Measurements from ENCODE around the gene RPRD1A. TPM values are rescaled to one million over a fixed set of nuclear protein-coding genes. Genes with fewer than 3 reads are reported as not detected.

RPRD1A gene
- total RNA-seq, 1 donor from 2014 or later: 44.7 TPM

DNA sequence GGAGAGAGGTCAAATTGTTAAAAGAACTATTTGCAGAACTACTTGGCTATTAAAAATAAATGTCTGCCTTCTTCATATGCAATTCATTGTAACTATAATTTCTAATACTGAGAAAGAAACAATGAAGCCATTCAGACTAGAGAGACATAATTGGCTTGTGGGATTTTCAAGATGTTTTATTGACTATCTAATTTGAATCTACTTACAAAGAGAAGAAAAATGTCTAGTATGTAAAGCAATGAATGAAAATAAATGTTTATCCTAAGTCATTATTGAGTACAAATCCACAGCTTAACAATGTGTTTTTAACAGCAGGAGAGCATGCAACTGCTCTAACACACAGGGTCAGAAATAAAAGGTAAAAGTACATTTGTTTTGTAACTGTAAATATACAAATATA, 75.7 kb downstream of the RPRD1A start:
- no peaks in the 10 kb centered on the region for H3K36me3 ChIP-seq
- TF ChIP-seq, protein P1, sequence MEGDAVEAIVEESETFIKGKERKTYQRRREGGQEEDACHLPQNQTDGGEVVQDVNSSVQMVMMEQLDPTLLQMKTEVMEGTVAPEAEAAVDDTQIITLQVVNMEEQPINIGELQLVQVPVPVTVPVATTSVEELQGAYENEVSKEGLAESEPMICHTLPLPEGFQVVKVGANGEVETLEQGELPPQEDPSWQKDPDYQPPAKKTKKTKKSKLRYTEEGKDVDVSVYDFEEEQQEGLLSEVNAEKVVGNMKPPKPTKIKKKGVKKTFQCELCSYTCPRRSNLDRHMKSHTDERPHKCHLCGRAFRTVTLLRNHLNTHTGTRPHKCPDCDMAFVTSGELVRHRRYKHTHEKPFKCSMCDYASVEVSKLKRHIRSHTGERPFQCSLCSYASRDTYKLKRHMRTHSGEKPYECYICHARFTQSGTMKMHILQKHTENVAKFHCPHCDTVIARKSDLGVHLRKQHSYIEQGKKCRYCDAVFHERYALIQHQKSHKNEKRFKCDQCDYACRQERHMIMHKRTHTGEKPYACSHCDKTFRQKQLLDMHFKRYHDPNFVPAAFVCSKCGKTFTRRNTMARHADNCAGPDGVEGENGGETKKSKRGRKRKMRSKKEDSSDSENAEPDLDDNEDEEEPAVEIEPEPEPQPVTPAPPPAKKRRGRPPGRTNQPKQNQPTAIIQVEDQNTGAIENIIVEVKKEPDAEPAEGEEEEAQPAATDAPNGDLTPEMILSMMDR (IDR thresholded peaks at IDR 0.05): no peak
- no peak for TF ChIP-seq POLR2A (IDR thresholded peaks at IDR 0.05)
- TF ChIP-seq POLR2AphosphoS5 (IDR thresholded peaks at IDR 0.05; ENCODE audit: insufficient read depth in 1 of 2, low read depth in 1 of 2): no peak
- no peak for DNase-seq (ENCODE audit: extremely low spot score in 2 of 2)
- intact Hi-C loops (cut with DNase I): no loop called here
- no peak overlapping the region for H3K4me3 ChIP-seq
- H3K27me3 ChIP-seq: no peaks in the 10 kb centered on the region
- no peaks in the 10 kb centered on the region for H3K9me3 ChIP-seq
- no peak overlapping the region for H3K27ac ChIP-seq
- H3K4me1 ChIP-seq: no peaks in the 10 kb centered on the region

DNA sequence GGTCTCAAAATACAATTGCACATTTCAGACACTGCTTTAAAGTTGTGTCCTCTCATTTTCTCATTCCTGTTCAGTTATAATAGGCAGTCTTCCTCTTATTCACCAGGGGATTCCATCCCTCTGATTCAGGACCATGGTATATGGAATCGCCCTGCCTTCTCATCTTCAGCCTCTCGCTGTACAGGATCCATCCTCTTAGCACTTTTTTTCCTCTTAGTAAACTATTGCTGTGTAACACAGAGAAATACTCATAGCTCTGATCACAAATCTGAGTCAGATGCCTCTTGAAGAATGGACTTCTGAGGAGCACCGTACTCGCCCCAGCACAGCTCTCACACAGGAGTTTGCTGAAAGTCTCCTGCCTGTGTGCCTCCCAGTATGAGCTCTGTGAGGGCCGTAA, 83.5 kb downstream of the RPRD1A start:
- no peak overlapping the region for H3K27ac ChIP-seq
- no peaks in the 10 kb centered on the region for H3K4me1 ChIP-seq
- TF ChIP-seq POLR2A (IDR thresholded peaks at IDR 0.05): no peak
- TF ChIP-seq, protein P1 (IDR thresholded peaks at IDR 0.05): no peak
- TF ChIP-seq POLR2AphosphoS5 (IDR thresholded peaks at IDR 0.05; ENCODE audit: insufficient read depth in 1 of 2, low read depth in 1 of 2): no peak
- DNase-seq (ENCODE audit: extremely low spot score in 2 of 2): no peak
- no peaks in the 10 kb centered on the region for H3K9me3 ChIP-seq
- H3K36me3 ChIP-seq: peaks cover 0 to 26% of the 10 kb centered on the region in 2 donors
- H3K4me3 ChIP-seq: no peak overlapping the region
- no peaks in the 10 kb centered on the region for H3K27me3 ChIP-seq
- intact Hi-C loops (cut with DNase I): no loop called here

DNA sequence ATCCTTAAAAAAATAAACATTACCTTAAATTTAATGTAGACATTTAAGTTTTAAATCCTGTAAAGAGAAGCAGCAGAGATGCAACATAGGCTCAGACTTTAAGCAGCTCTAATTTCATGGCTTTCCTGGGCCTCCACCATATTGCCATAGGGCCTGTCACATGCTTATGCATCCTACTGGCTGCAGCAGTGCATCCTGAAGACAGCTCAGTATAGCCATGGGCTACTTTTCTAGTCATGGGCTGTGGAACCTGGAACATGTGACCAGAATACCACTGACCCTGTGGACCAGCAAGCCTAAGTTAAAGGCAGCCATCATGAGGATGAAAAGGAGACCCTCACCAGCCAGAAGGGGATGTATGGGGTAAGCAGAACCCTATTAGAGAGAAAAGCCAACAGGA, 84.2 kb downstream of the RPRD1A start:
- no peak overlapping the region for H3K4me3 ChIP-seq
- H3K4me1 ChIP-seq: no peaks in the 10 kb centered on the region
- no peaks in the 10 kb centered on the region for H3K9me3 ChIP-seq
- TF ChIP-seq, protein P1 (IDR thresholded peaks at IDR 0.05): no peak
- no peak for TF ChIP-seq POLR2AphosphoS5 (IDR thresholded peaks at IDR 0.05; ENCODE audit: insufficient read depth in 1 of 2, low read depth in 1 of 2)
- no peak for TF ChIP-seq POLR2A (IDR thresholded peaks at IDR 0.05)
- intact Hi-C loops (cut with DNase I): no loop called here
- no peaks in the 10 kb centered on the region for H3K27me3 ChIP-seq
- DNase-seq (ENCODE audit: extremely low spot score in 2 of 2): no peak
- no peak overlapping the region for H3K27ac ChIP-seq
- peaks cover 0 to 33% of the 10 kb centered on the region in 2 donors for H3K36me3 ChIP-seq

DNA sequence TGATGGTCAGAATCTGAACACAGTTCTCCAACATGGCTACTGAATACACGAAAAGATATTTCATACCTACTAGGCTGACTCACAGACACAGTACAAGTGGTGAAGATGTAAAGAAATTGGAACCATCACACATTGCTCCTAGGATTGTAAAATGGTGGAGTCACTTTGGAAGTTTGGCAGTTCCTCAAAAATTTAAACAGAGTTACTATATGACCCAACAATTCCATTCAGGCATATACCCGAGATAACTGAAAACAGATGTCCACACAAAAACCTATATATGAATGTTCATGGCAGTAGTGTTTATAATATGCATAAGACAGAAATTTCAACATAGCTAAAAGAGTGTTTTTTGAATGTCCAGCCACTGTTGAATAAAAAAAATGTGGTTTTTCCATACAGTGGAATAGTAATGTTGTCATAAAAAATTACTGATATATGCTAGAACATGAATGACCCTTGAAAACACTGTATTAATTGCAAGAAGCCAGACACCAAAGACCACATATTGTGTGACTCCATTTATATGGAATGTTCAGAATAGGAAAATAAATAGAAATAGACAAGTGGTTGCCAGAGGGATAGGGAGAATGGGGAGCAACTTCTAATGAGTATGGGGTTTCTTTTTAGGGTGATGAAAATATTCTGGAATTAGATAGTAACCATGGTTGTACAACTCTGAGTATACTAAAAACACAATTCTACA, 84.8 kb downstream of the RPRD1A start:
- Histone ChIP-seq H3K9me3 (no peaks in the 10 kb centered on the region), H3K36me3 (peaks cover 0 to 38% of the 10 kb centered on the region in 2 donors), H3K27me3 (no peaks in the 10 kb centered on the region), H3K4me3 (no peak overlapping the region), H3K4me1 (no peaks in the 10 kb centered on the region), H3K27ac (no peak overlapping the region)
- intact Hi-C loops (cut with DNase I): no loop called here
- TF ChIP-seq, protein P1 (IDR thresholded peaks at IDR 0.05): no peak
- no peak for TF ChIP-seq POLR2A (IDR thresholded peaks at IDR 0.05)
- no peak for DNase-seq (ENCODE audit: extremely low spot score in 2 of 2)

DNA sequence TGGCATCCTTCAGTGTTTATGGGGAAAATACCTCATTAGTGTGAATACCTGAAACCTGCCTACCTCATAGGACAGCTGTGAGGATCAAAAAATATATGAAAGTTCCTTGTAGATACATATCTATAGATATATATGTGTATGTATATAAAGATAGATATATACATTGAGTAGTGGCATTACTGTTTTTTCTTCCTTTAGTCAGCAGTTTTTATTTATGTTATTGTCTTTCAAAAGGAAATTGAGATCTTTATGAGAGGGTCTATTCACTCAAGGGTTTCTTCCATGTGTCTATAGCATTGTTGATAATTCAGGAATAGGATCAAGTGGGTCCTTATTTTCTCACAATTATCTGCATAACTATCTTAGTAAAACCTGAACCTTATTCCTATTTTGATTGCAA, 88.2 kb downstream of the RPRD1A start:
- Histone ChIP-seq H3K4me1 (peaks cover 4% of the 10 kb centered on the region), H3K9me3 (no peaks in the 10 kb centered on the region), H3K27ac (no peak overlapping the region), H3K4me3 (no peak overlapping the region), H3K36me3 (peaks cover 0 to 55% of the 10 kb centered on the region in 2 donors), H3K27me3 (no peaks in the 10 kb centered on the region)
- no peak for DNase-seq (ENCODE audit: extremely low spot score in 2 of 2)
- TF ChIP-seq POLR2AphosphoS5 (IDR thresholded peaks at IDR 0.05; ENCODE audit: insufficient read depth in 1 of 2, low read depth in 1 of 2): no peak
- TF ChIP-seq, protein P1 (IDR thresholded peaks at IDR 0.05): no peak
- no peak for TF ChIP-seq POLR2A (IDR thresholded peaks at IDR 0.05)
- intact Hi-C loops (cut with DNase I): no loop called here

Data from vagina (tissue), 2 donors.